ENCODE measurements around the gene TRIM36.

DNA sequence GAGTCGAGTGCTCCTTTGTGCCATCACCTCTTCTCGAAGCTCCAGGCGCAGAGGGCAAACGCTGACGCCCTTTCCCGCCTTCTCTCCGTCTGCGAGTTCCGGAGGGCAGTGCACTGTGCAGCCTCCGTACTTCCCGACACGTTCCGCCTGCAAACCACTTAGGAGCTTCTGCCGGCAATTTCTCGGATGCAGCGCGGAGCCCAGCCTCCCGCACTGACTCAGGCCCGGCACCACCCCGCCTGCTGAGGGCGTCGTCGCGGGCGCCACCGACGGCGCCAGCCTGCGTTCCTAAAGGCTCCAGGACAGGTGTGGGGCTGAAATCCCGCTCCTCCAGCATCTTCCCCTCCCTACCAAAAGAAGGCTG, 9.3 kb upstream of the TRIM36 start:
- TF ChIP-seq, protein P1, sequence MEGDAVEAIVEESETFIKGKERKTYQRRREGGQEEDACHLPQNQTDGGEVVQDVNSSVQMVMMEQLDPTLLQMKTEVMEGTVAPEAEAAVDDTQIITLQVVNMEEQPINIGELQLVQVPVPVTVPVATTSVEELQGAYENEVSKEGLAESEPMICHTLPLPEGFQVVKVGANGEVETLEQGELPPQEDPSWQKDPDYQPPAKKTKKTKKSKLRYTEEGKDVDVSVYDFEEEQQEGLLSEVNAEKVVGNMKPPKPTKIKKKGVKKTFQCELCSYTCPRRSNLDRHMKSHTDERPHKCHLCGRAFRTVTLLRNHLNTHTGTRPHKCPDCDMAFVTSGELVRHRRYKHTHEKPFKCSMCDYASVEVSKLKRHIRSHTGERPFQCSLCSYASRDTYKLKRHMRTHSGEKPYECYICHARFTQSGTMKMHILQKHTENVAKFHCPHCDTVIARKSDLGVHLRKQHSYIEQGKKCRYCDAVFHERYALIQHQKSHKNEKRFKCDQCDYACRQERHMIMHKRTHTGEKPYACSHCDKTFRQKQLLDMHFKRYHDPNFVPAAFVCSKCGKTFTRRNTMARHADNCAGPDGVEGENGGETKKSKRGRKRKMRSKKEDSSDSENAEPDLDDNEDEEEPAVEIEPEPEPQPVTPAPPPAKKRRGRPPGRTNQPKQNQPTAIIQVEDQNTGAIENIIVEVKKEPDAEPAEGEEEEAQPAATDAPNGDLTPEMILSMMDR (IDR thresholded peaks at IDR 0.05; ENCODE audit: poor library complexity, severe bottlenecking): no peak
- TF ChIP-seq POLR2AphosphoS5 (IDR thresholded peaks at IDR 0.05) (no peak), EP300 (conservative IDR thresholded peaks at IDR 0.05; ENCODE audit: poor library complexity, severe bottlenecking) (no peak), EZH2 (IDR thresholded peaks at IDR 0.05; ENCODE audit: borderline replicate concordance, insufficient read depth, low read length, poor library complexity, severe bottlenecking) (no peak), MXI1 (conservative IDR thresholded peaks at IDR 0.05; ENCODE audit: poor library complexity, severe bottlenecking) (no peak), TAF1 (IDR thresholded peaks at IDR 0.05; ENCODE audit: low read depth) (no peak)
- TF ChIP-seq, protein P2, sequence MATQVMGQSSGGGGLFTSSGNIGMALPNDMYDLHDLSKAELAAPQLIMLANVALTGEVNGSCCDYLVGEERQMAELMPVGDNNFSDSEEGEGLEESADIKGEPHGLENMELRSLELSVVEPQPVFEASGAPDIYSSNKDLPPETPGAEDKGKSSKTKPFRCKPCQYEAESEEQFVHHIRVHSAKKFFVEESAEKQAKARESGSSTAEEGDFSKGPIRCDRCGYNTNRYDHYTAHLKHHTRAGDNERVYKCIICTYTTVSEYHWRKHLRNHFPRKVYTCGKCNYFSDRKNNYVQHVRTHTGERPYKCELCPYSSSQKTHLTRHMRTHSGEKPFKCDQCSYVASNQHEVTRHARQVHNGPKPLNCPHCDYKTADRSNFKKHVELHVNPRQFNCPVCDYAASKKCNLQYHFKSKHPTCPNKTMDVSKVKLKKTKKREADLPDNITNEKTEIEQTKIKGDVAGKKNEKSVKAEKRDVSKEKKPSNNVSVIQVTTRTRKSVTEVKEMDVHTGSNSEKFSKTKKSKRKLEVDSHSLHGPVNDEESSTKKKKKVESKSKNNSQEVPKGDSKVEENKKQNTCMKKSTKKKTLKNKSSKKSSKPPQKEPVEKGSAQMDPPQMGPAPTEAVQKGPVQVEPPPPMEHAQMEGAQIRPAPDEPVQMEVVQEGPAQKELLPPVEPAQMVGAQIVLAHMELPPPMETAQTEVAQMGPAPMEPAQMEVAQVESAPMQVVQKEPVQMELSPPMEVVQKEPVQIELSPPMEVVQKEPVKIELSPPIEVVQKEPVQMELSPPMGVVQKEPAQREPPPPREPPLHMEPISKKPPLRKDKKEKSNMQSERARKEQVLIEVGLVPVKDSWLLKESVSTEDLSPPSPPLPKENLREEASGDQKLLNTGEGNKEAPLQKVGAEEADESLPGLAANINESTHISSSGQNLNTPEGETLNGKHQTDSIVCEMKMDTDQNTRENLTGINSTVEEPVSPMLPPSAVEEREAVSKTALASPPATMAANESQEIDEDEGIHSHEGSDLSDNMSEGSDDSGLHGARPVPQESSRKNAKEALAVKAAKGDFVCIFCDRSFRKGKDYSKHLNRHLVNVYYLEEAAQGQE (IDR thresholded peaks at IDR 0.05; ENCODE audit: borderline replicate concordance): no peak
